Measurements from ENCODE around the gene PALM3.

Gene PALM3

GRCh38 chr19:14072535-14073260 lies 10.8 kb upstream of the PALM3 start, which contains the start of gene MISP3:
Gene MISP3, plus strand, starts transcription at chr19:14072786. Its CDS starts 524 bp downstream, at chr19:14073310.
- in situ Hi-C loops (cut with HindIII; ENCODE audit: low sequenced_read_pairs), result no loop called here
- DNase-seq (ENCODE audit: low read depth, low spot score), result no peak
- TF ChIP-seq CTCF (IDR thresholded peaks at IDR 0.05; ENCODE audit: low read depth, low read length), result peak; percentile 12
- H3K4me3 ChIP-seq (ENCODE audit: low read depth, low read length), result peak within 1 kb of the TSS; percentile 54

- in situ Hi-C loops (cut with HindIII; ENCODE audit: low sequenced_read_pairs), result no loop called here
- no peak overlapping the region for H3K4me3 ChIP-seq (ENCODE audit: low read depth, low read length)
- no peak for DNase-seq (ENCODE audit: low read depth, low spot score)
- no peak for TF ChIP-seq CTCF (IDR thresholded peaks at IDR 0.05; ENCODE audit: low read depth, low read length)
Observed at GRCh38 chr19:14070268-14071050, 8.6 kb upstream of the PALM3 start.

DNA sequence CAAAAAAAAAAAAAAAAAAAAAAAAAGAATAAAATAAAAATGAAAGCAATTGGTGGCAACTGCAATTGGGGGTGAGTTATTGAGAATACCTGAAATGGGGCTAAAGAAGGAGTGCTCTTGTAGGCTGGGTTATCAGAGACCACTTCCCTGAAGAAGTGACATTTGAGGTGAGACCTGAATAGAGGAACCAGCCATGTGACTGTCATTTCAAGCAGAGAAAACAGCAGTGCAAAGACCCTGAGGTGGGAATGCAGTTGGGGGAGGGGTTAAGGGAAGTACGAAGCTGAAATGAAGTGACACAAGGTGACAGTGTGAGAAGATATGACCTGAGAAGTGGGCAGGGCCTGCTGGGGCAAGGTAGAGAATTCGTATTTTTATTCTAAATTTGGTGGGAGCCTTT lies 4.3 kb upstream of the PALM3 start:
- no peak overlapping the region for H3K4me3 ChIP-seq (ENCODE audit: low read depth, low read length)
- no peak for DNase-seq (ENCODE audit: low read depth, low spot score)
- no peak for TF ChIP-seq CTCF (IDR thresholded peaks at IDR 0.05; ENCODE audit: low read depth, low read length)
- in situ Hi-C loops (cut with HindIII; ENCODE audit: low sequenced_read_pairs), result no loop called here

DNA sequence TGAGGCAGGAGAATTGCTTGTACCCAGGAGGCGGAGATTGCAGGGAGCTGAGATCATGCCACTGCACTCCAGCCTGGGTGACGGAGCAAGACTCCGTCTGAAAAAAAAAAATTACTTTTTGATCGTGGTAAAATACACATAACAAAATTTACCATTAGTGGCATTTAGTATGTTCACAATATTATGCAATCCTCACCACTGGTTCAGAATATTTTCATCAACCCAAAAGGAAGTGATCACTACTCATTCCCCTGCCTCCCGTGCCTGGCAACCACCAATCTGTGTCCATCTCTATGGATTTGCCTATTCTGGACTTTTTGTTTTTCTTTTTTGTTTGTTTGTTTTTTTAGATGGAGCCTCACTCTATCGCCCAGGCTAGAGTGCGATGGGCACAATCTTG lies 1.2 kb upstream of the PALM3 start:
- DNase-seq (ENCODE audit: low read depth, low spot score), result no peak
- TF ChIP-seq CTCF (IDR thresholded peaks at IDR 0.05; ENCODE audit: low read depth, low read length), result no peak
- in situ Hi-C loops (cut with HindIII; ENCODE audit: low sequenced_read_pairs), result no loop called here
- H3K4me3 ChIP-seq (ENCODE audit: low read depth, low read length), result no peak overlapping the region

DNA sequence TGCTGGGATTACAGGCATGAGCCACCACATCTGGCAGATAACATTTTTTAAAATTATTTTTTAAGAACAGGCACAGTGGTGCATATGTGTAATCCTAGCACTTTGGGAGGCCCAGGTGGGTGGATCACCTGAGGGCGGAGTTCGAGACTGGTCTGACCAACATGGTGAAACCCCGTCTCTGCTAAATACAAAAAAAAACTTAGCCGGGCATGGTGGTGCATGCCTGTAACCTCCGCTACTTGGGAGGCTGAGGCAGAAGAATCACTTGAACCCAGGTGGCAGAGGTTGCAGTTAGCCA lies 631 bp upstream of the PALM3 start:
- TF ChIP-seq CTCF (IDR thresholded peaks at IDR 0.05; ENCODE audit: low read depth, low read length), result no peak
- in situ Hi-C loops (cut with HindIII; ENCODE audit: low sequenced_read_pairs), result no loop called here

GRCh38 chr19:14061081-14061749 lies 661 bp downstream of the PALM3 start:
- H3K4me3 ChIP-seq (ENCODE audit: low read depth, low read length), result no peak overlapping the region
- no peak for DNase-seq (ENCODE audit: low read depth, low spot score)
- TF ChIP-seq CTCF (IDR thresholded peaks at IDR 0.05; ENCODE audit: low read depth, low read length), result no peak
- in situ Hi-C loops (cut with HindIII; ENCODE audit: low sequenced_read_pairs), result no loop called here

More for the DNA sequence above, 631 bp upstream of the PALM3 start:
- H3K4me3 ChIP-seq (ENCODE audit: low read depth, low read length), result no peak overlapping the region
- DNase-seq (ENCODE audit: low read depth, low spot score), result no peak
